Measurements from ENCODE around the gene C3orf33. TPM values are rescaled to one million over a fixed set of nuclear protein-coding genes. Genes with fewer than 3 reads are reported as not detected.
A peak's percentile ranks its signal among the peaks of the same experiment; 100 is the strongest.

The C3orf33 gene
- total RNA-seq, 1 donor from 2014 or later: 3.6 TPM

GRCh38 chr3:155714295-155714718, 91.8 kb downstream of the C3orf33 start:
- H3K9me3 ChIP-seq: no peaks in the 10 kb centered on the region
- H3K27ac ChIP-seq: no peak overlapping the region
- H3K4me1 ChIP-seq: no peaks in the 10 kb centered on the region
- no peaks in the 10 kb centered on the region for H3K27me3 ChIP-seq (ENCODE audit: low read depth)
- ATAC-seq (peak; percentile 12 to 37), DNase-seq (no peak)
- intact Hi-C loops (cut with DNase I): no loop called here
- H3K36me3 ChIP-seq: no peaks in the 10 kb centered on the region
- H3K4me3 ChIP-seq: no peak overlapping the region
- TF ChIP-seq, protein P1, sequence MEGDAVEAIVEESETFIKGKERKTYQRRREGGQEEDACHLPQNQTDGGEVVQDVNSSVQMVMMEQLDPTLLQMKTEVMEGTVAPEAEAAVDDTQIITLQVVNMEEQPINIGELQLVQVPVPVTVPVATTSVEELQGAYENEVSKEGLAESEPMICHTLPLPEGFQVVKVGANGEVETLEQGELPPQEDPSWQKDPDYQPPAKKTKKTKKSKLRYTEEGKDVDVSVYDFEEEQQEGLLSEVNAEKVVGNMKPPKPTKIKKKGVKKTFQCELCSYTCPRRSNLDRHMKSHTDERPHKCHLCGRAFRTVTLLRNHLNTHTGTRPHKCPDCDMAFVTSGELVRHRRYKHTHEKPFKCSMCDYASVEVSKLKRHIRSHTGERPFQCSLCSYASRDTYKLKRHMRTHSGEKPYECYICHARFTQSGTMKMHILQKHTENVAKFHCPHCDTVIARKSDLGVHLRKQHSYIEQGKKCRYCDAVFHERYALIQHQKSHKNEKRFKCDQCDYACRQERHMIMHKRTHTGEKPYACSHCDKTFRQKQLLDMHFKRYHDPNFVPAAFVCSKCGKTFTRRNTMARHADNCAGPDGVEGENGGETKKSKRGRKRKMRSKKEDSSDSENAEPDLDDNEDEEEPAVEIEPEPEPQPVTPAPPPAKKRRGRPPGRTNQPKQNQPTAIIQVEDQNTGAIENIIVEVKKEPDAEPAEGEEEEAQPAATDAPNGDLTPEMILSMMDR (IDR thresholded peaks at IDR 0.05): no peak

Other genes starting within 250 kb of the C3orf33 start
- 14.0 TPM for gene PLCH1, start 61.2 kb downstream of the C3orf33 start, total RNA-seq
- 33.9 TPM for gene SLC33A1, start 48.1 kb upstream of the C3orf33 start, total RNA-seq
- 39.9 TPM for gene GMPS, start 64.4 kb upstream of the C3orf33 start, total RNA-seq